HG03108 (cell line): ENCODE data around the gene EEIG1.

Source experiments
- ATAC-seq: cut with Tn5 transposase; IDR thresholded peaks from one replicate; pipeline ENCODE4 v1.9.1; 2021; ENCODE audit warnings: moderate library complexity; ENCODE audit not compliant: unreplicated experiment

Gene EEIG1

DNA sequence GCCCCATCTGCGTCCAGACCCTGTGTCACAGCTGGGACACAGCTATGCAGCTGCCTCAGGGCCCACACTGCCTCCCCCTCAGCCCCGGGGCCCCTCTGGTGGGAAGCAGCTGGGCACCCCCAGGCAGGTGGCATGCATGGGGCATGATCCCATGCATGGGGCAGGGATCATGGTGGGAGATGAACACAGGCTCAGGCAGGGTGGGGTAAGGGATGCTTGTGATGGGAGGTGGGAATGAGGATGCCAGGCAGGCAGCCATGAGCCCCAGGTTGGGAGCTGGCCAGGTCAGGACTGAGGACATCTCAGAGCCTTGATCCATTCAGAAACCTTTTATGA is 19.7 kb downstream of the EEIG1 start:
- no peak for ATAC-seq

DNA sequence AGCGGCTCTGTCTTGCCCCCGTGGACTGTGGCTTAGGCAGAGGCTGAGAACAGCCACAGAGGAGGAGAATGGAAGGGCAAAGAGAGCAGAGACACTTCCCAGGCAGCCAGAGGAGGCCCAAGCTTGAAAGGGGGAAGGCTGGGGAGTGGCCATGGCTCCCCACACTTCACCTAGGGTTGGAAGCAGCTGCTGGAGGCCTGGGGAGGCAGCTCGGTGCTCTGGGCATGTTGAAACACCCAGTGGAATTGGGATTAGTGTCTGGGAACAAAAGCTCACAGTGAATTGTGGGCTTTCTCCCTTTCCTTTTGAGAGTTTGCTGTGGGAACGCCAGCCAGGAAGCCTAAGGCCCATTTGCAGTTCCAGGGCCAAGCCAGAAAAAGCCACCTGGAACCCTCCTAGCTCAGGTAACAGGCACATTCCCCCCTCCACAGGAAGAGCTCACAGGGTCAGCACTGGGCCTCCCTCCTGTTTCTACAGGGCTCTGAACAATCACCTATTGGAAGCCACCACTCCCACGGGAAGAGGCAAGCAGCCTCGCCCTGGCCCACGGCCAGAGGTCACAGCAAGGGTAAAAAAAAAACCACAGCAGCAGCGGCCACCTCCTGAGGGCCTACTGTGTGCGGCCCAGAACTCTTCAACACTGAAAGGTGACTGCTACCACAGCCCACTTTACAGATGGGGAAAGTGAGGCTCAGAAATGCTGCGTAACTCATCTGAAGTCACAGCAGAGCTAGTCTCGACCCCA is 20.2 kb downstream of the EEIG1 start:
- no peak for ATAC-seq

DNA sequence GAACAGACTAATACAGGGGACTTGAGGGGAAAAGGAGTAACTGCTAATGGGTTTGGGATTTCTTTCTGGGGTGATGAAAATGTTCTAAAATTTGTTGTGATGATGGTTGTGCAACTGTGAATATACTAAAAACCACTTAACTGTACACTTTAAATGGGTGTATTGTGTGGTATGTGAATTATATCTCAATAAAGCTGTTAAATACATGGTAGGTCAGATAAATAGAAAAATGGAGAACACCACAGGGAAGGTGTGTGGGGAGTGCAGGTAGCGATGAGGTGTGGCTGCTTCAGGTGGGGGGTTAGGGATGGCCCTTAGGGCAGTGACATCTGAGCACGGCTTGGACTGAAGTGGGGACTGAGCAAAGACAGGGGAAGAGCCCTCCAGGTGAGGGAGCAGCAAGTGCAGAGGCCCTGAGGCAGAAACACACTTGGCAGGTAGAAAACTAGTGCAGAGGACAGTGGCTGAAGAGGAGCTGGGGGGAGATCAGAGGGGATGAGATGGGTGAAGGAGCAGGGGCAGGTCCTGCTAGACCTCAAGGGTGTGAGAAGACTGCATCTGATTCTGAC is 20.9 kb downstream of the EEIG1 start:
- no peak for ATAC-seq

DNA sequence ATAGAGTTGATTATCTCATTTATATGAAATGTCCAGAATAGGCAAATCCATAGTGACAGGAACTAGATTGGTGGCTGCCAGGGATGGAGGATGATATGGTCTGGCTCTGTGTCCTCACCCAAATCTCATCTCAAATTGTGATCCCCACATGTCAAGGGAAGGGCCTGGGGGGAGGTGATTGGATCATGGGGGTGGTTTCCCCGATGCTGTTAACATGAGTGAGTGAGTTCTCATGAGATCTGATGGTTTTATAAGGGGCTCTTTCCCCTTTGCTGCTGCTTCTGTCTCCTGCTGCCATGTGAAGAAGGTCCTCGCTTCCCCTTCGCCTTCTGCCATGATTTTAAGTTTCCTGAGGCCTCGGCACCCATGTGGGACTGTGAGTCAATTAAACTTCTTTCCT is 21.4 kb downstream of the EEIG1 start:
- no peak for ATAC-seq

- no peak for ATAC-seq
Observed at GRCh38 chr9:127958728-127959127, 22.1 kb downstream of the EEIG1 start.

- peak; percentile 67 for ATAC-seq
Observed at GRCh38 chr9:127955294-127956015, 25.3 kb downstream of the EEIG1 start.

- ATAC-seq = no peak
Observed at GRCh38 chr9:127954831-127955293, 25.9 kb downstream of the EEIG1 start.

DNA sequence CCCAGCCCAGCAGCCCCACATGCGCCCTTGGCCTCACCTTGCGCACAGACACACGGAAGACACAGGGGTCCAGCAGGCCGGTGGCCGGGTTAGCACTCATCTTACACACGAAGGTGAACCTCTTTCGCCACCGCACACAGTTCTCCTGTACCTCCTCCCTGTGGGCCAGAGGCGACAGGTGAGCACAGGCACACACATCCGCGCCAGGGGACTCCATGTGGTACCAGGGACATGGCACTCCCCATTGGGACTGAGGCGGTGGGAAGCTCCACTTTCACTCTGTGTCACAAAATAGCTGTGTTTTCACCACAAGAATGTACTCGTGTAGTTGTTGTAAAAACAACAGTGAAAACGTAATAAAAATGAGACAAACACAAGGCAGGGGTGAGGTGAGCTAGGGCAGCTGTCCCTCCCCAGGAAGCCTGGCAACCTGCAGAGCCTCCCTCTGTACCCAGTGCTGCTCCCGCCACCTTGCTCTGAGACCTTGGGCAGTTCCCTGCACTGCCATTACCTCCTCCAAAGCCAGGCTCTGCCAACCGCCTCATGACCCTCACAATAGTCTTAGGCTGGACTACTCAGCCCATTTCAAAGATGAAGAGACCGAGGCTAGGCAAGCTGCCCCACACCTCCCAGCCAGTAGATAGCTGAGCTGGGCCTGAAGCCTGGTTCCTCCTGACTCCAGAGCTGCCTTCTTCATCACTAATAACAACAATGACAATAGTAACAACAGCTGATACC is 26.9 kb downstream of the EEIG1 start:
- no peak for ATAC-seq

DNA sequence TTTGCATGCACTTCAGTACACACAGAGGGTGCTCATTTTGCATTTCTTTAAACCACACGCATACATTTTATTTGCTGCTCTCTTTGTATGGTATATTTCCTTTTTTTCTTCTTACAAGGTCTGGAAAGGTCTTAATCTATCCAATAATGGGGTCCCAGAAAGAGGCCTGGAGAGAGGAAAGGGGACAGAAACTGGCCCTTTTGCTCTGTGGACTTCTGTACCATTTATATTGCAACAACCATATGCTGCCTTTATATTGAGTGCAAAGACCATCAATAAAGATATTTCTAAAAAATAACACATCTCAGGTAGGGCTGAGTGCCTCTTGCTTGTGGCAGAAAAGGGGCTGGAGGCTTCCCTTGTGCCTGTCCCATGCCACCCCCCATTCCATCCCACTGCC is 27.6 kb downstream of the EEIG1 start:
- no peak for ATAC-seq

DNA sequence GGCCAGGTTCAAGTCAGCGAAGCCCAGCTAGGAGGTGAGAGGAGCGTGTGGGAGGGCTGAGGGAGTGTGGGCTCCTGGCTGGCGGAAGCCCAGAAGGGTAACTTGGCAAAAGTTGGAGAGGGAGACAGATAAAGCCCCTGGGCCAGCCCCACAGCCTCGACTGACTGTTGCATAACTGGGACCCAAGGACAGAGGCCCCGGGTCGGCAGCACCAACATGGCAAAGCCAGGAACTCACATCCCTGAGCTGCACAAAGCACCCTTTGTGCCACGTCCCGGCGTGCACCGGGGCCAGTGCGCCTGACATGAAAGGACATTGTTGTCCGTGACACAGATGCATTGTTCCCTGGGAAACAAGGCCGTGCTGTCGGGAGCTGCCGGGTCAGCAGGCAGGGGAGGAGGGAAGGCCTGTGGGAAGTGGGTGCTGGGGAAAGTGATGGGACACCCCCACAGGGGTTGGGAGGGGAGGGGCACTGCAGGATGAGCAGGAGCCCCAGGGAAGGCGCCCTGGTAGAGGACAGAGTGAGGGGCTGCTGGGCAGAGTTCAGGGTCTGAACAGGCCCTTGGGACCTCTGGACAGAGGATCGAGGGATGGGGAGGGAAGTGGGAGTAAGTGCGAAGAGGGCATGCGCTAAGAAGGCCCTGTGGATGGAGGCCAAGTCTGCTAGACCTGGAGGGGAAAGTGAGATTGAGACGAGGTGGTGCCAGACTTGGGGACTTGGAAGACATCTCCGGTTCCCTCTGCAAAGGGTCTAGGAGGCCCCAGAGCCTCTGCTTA is 30.1 kb downstream of the EEIG1 start:
- no peak for ATAC-seq

DNA sequence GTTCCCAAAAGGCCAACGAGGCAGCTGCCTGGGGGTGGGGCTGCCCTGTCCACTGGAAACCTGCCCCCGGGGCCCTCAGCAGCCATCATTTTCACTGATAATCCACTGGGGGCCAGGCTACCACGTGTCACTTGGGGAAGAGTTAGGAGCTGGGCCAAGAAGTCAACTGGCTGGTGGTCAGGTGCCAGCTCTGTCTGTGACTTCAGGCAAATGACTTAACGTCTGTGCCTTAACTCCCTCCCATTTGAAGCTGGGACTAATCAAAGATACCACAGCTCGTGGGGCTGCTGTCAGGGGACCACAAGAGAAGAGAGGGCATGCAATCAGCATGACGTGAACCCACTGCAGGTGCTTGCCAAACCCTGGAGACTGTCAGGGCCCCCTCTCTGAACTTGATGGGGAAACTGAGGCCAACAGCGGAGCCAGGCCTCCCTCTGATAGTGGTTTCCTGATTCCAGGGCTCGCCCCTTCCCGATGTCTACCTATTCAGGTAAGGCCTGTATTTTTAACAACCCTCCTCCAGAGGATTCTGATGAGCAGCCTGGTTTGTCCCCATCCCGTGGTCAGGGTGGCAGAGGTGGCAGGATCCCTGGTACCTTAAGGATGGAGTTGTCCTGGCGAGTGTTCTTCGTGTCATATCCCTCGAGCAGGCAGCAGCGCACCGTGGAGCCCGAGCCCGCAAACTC is 30.8 kb downstream of the EEIG1 start:
- no peak for ATAC-seq

- no peak for ATAC-seq
Observed at GRCh38 chr9:127947841-127948710, 32.7 kb downstream of the EEIG1 start.

GRCh38 chr9:127946728-127947127 is 34.1 kb downstream of the EEIG1 start:
- no peak for ATAC-seq

DNA sequence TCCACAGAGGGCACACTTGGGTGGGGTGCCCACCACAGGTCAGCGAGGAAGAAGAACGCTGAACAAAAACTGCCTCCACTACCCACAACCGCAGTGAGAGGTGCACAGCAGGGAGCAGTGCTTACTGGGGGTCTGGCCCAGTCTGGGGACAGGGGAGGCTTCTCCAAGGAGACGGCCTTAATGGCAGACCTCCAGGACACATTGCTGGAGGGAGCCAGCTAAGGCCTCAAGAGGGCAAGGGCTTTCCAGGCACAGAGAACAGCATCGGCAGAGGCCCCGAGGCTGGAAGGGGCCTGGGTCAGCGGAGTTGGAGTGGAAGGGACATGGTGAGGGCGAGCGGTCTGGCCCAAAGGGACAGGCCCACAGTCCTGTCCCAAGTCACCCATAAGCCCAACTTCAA is 34.8 kb downstream of the EEIG1 start:
- ATAC-seq = no peak

DNA sequence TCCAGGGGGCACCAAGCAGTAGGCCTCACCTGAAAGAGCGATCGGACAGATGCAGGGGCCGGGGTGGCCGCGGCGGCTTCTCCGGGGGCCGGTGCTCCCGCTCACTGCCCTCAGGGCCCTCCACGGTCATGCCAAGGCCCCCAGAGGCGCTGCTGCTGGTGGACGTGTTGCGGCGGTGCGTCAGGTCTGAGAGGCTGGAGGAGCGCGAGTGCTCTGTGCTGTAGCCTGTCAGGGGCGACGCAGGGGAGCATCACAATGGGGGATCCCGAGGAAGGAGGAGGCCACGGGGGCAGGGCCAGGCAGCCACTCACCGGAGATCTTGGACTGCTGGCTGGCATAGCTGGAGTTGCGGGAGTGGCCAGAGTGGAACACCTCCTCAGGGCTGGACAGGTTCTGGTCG is 35.5 kb downstream of the EEIG1 start:
- no peak for ATAC-seq

GRCh38 chr9:127944586-127945218 is 36.1 kb downstream of the EEIG1 start:
- no peak for ATAC-seq

DNA sequence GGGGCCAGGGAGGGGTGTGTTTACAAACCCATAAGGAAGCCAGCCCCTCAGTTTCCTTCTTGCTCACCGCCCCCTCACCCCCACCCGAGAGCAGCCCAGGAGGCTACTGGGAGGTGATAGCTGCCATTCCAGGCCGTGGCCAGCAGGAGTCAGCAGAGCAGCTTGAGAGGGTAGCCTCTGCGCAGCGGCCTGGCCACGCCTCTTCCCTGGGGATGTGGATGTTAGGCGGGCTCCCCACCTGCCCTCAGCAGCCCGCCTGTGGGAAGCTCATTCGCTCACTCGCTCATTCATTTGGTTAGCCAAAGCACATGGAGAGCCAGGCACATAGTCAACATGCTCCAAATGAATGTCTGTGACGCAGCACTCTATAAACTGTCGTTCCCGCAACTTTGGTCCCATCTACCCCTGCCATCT is 37.1 kb downstream of the EEIG1 start:
- no peak for ATAC-seq

GRCh38 chr9:127943011-127943662 is 37.7 kb downstream of the EEIG1 start:
- ATAC-seq = no peak
